ENCODE measurements around the gene PDE8B.

Gene PDE8B

DNA sequence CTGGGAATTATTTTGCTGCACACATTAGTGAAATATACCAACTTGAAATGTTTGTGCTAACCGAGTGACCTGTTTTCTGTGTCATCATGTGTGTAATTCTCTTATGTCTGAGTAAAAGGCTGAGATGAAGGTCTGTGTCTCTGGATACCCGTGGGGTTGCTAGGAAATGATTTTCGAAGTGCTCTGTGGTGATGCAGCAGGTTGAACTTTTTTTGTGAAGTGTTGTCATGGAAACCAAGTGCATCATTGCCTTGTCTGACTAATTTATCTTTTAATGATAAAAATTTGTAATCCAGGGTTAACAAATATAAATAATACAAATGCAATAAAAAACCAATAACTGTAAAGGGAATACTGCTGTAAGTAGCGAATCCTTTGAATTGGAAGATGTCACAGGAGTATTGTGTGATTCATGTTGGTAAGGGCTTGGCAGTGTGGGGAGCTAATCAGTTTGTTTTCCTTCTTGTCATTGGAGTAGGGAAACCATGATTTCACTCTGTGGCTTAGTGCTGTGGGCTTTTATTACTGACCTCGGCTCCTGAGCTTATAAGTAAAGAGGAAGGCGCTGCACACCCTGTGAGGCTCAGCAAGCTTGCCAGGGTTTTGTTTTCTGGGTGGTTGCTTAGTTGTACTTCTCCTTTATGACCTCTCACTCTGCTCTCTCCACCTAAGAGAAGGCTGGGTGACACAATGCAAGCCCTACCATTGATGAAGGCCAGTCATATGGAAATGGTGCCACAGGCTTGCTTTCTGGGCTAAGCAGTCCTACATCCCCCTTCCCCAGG lies 22.3 kb downstream of the PDE8B start:
- no peak for DNase-seq

DNA sequence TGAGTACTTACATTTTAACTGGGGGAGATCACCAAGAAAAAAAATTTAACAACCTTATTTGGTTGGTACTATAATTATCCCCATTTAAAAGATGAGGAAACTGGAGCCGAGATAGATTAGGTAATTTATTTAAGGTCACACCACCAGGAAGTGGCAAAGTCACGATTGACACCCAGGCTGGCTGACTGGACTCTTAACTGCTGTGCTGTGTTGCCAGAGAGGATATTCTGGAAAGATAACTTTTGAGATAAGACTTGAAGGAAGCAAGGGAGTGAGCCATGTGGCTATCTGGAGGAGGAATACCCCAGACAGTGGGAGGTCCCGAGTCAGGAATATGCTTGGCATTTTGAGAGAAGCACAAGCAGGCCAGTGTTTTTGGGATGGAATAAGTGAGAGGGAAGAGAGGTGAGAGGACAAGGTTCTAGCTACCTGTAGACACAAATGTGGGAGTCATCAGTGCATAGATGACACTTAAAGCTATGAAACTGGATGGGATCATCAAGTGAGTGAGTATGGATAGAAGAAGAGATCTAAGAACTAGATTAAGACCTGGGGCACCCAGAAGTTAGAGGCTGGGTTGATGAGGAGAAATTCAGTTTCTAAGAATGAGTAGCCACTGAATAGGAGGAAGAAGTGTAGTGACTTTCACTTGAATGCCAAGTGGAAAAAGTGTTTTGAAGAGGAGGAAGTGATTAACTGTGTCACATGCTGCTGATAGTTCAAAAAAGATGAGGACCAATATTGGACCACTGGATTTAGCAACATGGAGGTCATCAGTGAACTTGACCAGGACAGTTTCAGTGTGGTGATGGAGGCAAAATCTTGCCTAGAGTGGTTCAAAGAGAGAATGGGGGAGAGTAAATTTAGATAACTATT lies 25.6 kb downstream of the PDE8B start:
- no peak for DNase-seq

DNA sequence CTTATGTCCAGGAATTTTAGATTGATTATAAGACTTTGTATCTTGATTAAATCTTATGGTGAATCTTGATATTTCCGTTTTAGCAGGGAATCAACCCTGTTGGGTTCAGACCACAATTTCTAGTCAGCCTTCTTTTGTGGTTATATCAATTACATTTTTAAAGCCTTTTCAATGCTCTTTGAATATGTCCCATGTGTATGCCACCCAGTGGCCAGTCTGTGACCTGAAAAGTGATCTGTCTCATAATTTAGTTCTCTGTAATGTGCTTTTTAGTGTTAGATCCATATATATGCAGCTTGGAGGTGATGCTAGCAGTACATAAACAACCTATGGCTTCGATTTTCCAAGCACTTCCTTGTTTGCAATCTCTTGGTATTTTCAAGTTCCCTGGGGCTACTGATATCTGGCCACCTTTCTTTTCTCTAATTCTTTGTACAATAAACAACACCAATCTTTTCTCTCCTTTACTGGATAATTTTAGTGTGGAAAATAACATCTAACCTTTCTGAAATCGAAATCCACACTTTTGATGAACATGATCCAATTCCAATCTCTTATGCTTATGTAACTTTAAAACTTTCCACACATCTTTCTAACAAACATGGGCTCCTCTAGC lies 28.8 kb downstream of the PDE8B start:
- no peak for DNase-seq

DNA sequence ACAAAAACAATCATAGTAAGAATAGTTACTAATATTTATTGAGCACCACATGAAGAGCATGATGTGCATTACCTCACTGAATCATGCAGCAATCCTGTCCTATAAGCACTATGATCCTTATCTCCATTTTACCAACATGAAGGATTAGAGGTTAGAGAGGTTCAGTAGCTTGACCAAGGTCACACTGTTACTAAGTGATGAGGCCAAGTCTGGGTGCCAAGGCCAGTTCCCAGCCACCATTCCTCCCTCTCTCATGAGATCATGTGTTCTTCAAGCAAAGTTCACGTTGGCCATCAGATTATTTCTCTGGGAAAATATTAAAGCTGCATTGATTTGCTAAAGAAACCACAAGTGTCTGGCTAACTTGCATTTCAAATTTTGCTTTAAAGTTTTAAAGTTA lies 31.0 kb downstream of the PDE8B start:
- DNase-seq: no peak

DNA sequence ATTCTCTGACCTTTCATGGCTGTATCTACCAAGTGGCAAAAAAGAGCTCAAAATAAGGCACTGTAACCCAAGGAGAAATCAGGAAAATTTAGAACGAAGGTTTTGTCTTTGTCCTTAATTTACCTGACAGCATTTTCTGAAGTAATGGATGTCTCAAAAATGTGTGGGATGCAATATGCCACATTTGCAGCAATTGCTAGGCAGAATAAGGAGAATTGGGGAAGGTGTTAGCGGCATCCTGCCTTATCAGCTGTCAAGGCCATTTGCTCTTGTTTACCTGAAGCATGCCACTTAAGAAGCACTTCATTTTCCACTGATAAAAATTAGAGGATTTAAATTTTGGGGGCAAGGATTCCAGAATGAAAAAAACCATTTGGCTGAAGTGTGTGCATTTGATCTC lies 39.0 kb downstream of the PDE8B start:
- no peak for DNase-seq

DNA sequence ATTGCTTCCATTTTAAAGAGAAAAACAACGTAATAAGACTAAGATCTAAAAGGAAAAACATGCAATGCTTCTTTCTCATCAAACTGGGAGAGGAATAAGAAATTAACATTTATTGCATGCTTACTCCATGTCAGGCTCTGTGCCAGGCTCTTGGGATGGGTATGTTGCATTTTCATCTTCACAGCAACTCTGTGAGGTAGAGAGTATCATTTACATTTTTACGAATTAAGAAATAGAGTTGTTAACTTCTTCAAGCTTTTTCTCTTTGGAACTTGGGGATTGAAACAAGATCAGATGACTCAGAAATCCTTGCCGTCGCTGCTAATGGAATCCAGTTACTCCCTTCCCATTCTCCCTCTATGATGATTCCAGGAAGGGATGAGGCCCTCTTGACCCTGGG lies 39.5 kb downstream of the PDE8B start:
- DNase-seq: no peak

DNA sequence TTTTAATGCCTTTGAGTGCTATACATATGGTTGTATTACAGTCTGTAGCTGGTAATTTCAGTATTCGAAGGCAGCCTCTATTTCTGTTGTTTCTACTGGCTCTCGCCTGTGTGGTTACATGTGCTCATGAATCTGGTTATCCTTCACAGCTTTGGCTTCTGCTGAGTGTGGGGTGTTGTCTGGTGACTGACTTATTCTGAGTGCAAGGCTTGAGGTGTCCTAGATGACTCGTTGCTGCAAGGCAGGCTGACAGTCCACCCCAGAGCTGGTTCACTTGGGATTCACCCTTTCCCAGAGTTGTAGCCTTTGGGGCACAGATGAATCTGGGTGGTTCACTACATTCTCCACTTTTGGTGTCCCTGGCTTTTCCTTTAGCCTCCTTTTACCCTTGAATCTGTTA lies 41.4 kb downstream of the PDE8B start:
- no peak for DNase-seq

DNA sequence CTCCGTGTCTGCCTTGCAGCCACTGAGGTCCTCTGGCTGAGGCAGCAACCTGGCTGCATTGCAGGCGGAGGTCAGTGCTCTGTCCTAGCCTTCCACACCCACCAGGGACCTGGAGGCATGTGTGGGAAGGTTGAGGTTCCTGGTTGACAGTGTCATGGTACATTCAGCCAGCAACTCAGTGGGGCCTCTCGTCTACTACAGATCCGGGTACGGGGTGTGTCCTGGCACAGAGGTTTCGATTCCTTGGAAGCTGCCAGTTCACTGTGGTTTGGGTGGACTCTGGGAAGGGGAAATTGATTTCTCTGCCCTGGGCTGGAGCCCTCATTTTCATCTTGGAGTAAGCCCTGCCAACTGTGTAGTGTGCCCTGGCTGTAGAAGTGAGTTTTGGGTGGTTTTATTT lies 45.1 kb downstream of the PDE8B start:
- no peak for DNase-seq

DNA sequence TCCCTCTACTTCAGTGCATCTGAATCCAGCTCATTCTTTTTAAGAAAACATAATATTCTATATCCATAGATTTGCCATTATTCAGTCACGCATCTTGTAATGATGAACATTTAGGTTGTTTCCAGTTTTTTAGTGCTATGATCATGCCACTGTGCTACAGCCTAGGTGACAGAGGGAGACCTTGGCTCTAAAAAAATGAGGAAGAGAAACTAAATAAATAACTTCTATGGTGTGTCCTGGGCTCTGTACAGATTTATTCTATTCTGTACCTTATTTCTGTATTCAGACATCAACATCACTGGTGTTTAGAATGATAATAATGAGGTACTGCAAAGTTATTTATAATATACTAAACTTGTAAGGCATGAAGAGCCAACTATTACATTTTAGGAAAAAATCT lies 45.9 kb downstream of the PDE8B start:
- DNase-seq: no peak

DNA sequence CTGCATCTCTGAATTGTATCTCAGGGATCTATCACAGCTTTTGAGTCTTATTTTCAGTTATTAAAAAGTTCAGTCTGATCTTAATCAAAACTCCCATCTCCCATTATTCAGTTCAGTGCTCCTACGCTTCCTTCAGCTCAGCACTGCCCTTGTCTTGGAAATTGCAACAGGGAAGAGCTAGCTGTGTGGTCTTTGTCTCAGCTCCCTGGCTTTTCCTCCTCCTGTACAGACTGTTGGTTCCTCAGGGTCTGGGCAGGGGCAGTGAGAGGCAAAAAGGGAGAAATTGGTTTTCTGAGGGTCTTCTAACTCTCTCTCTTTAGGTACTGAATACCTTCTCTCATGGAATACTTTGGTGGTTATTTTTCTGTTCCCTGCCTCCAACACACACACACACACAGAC lies 48.2 kb downstream of the PDE8B start:
- no peak for DNase-seq

DNA sequence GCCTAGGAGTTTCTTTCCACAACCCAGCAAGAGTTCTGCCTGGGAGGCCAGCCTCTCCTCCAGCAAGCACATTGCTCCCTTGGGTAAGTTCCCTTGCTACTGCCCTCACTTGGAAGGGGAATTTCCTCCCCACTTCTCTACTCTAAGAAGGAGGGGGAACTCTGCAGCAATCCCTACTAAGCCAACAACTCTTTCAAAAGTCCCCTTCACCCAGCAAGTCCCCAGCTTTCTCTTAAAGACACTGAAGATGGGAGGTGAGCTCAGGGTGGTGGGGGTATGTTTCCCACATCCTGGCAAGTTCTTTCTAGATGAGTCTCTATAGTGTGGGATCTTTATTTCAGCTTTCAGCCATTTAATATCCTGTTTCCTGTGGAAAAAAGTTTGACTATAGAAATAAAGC lies 49.0 kb downstream of the PDE8B start:
- no peak for DNase-seq

DNA sequence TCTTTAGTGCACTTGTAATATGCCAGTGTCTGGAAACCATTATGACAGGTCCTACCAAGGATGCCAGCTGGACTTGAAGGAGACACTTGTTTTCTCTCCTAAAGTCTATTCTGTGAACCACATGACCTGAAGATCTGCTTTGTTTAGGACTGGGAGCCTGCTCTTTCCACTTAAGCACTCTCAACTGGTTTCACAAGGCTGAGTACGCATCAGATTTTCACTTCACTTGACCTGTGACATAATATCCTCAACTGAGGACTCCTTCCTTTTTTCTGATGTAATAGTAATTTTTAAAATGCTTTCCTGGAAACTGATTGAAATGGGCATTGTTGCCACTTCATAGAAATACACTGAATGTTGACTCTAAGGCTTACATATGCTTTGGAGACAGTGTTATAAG lies 52.2 kb downstream of the PDE8B start:
- peak in 1 of 3 experiments; percentile 73 for DNase-seq

DNA sequence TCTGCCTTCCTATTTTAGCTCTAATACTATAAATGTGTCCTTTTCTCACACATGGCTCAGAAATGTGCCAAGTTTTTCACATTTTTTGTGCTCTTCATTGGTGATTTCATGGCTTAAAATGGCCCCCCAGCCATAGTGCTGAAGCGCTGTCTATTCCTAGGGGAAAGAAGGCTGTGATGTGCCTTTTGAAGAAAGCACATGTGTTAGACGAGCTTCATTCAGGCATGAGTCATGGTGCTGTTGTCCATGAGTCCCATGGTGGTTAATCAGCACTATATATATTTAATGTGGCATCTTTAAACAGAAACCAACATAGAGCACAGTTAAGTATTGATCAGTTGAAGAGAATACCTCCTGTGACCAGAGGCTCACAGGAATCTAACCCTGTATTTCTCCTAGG lies 55.8 kb downstream of the PDE8B start:
- no peak for DNase-seq

DNA sequence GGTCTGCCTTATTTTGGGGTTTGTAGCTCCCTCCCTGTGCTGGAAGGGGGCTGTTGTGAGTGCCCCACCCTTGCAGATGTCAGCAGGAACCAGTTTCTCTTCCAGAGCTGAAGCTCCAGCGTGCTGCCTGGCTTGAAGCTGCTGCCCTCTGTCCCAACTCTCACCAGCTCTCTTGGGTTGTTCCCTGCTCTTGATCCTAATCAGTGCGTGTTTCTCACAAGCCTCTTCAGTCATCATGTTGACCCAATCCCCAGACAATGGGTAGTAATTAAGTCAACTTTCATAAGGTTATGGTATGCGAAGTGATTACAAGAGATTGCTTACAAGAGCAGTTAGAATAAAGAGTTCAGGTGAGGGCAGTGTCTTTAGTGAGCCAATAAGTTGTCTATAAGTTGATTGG lies 57.0 kb downstream of the PDE8B start:
- no peak for DNase-seq

DNA sequence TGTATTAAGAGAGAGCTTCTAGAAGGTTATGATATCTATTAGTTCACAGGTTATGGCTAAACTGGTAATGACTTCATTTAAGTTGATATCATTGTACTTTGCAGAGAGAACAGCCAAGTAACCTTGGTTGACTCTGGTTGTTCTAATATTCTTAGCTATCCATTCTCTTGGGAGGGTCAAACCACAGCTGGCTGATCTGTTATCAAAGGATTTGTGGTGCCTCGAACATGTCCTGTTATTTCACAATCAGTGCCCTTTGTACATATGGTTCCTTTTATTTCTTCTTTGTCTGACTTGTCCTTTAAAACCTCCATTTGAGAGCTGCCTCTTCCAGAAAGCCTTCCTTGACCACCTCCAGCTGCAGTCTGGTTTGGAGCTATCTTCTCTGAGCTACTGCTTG lies 61.7 kb downstream of the PDE8B start:
- no peak for DNase-seq

DNA sequence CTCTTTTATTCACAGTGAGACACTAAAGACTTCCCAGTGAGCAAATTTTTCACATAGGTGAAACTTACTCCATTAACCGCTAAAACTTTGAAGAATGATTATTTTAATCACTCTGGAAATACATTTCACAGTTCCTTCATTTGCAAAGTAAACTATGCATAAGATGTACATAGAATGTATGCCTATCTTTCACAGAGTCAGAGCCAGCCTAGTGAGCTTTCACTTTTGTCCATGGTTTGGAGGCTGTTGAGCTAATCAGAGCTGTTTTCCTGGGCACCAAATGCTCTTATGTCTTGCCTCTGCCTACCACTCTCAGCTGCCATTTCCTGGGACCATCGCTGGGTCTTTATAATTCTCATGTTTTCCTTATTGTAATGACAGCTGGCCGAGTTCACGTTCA lies 67.3 kb downstream of the PDE8B start:
- DNase-seq: no peak

DNA sequence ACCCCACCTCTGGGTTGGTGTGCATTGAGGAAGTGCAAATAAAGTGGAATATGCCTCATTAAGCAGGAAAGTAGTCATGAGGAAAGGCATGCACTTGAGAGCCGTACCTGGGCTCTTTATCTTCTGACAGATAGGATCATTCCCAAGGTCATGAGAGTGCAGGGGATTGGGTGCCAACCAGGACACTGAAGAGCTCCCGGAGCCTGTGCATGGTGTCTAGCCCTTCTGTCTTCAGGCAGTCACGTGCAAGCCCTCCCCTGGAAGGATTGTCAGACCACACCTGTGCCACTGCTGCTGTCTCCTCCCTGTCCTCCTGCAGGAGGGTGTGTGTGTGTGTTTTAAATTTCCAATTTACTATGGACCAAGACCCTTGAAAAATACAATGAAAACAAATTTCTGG lies 69.6 kb downstream of the PDE8B start:
- DNase-seq: peak in 1 of 3 experiments; percentile 47

DNA sequence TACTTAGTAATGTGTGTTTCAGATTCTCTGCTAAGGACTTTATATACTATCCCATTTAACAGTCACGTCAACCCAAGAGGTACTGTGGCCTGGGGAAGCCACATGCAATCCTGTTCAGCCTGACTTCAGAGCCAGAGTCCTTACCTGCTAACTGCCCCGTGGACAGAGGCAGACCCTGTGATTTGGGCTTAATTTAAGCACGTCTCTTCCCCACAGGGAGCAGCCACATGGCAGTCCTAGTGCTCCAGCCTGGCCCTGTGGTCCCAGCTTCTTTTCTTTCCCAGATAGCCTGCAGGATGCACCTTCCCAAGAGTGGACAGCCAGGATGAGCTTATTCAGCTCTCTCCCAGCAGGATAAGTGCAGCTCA lies 71.5 kb downstream of the PDE8B start:
- DNase-seq: no peak

DNA sequence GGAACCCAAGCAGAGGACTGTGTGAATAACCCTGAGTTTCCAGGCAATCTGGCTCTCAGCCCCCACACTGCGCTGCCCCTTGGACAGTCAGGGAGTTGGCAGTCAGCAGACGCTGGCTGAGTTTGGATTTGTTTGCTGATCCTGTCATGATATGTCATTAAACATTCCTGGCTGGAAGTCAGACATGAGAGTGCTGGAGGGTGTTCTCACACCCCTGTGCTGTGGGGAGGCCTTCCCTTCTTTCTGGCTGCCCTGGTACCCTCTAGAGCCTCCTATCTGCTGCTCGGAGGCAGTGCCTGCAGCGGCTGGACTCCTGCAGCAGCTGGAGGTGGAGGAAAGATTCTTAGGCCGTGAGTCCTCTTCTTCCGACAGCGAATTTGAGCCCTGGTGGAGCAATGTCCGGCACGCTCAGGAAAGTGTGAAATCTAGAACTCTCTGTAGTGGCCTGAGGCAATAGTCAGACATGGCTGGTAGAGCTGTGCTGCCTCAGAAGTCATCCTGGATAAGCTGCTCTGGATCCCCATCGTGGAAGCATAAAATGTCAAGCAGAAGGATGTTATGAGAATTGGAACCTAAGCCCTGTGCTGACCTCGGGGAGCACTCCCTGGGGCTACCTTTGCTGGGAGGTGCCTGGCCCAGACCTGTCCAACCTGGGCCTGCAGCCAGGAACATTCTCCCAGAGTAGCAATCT lies 72.0 kb downstream of the PDE8B start:
- DNase-seq: no peak

DNA sequence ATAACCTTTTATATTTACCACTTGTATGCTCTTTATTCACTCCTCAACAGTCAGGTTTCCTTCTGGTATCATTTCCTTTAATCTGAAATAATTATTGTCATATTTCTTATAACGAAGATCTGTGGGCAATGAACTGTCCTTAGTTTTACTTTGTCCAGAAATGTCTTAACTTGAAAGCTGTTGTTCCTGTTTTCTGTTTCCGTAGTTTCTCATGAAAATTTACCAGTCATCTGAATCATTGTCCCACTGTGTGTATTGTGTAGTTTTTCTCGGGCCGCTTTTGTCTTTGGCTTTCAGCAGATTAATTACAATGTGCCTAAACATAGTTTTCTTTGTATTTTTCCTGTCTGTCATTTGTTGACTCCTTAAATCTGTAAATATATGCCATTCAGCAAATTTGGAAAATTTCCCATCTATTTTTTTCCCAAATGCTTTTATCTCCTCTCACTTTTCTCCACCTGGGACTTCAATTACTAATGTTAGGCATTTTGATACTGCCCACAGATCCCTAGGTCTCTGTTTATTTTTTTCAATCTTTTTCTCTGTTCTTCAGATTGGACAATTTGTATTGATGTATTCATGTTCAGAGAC lies 74.9 kb downstream of the PDE8B start:
- DNase-seq: no peak

DNA sequence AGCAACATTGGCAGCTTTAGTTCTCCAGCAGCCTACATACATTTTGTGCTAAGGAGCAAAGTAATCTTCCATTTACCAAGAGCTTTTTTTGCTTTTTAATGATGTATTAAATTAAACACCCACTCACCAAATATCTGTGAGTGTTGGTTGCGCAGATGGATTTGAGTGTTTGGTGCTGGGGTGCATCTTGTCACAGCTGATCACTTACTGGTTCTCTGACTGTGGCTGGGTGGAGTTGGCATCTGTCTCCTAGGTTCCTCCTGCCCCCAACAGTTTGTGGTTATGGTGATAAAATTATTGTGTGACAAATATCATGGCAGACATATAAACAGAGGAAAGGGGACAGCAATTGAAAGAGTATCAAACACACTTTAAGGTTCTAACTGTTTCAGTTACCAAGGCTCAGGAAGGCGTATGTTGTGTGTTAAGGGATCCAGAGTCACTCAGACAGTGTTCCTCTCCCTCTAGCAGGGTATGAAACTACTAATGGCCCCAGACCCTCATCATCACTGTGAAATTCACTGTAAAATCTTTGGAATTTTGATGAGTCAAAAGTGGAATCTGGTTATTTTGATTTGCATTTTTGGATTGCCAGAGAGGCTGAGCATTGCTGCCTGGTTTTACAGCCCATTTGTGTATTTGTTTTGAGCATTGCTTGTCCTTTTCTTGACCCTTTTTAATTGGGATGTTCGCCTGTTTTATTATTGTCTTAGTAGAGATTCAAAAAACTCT lies 81.7 kb downstream of the PDE8B start:
- DNase-seq: no peak

DNA sequence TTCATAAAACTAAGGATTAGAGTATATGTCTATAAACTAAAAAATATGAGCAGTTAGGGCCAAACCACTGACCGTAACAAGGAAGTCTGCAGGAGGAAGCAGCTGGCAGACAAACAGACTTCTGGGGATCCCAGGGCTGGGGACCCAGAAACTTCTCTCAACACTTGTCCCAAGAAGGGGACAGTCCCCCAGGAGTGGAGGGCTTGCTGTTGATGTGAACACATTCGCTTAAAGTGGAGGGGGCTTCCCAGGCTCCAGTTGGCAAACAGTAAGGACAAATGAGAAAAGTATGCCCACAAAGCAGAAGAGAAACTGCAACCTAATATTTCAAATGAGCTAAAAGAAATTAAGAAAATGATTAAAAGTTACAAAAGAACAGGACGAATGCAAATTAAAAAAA lies 83.7 kb downstream of the PDE8B start:
- no peak for DNase-seq

Data from NCI-H1417 (cell line).